Cardiac fibroblast (primary cell): ENCODE measurements around the gene TOPBP1.
"Not testable (repeated sequence)": the region's sequence is repeated elsewhere in the genome, so short reads cannot be mapped to it uniquely, and the experiment has no call there.

ENCODE experiments used
- DNase-seq, 2 donors: peaks; one replicate each; pipeline versions ENCODE4 v3.0.0 to v3.0.0-alpha.2; 2010; ENCODE audit warnings: low read depth in 2 of 2
- H3K4me3 ChIP-seq, 2 donors: replicated peaks in 1 of 2; 1 replicate in 1 of 2; 2 replicates in 1 of 2; pipeline ENCODE4 v1.5.1; 2011; ENCODE audit warnings: low read depth in 2 of 2, low read length in 2 of 2, mild to moderate bottlenecking in 2 of 2, moderate library complexity in 1 of 2
- CTCF ChIP-seq: IDR thresholded peaks from one replicate; pipeline ENCODE4 v1.5.1; 2011; ENCODE audit warnings: low read depth, mild to moderate bottlenecking, low read length, inconsistent platforms

The TOPBP1 gene

DNA sequence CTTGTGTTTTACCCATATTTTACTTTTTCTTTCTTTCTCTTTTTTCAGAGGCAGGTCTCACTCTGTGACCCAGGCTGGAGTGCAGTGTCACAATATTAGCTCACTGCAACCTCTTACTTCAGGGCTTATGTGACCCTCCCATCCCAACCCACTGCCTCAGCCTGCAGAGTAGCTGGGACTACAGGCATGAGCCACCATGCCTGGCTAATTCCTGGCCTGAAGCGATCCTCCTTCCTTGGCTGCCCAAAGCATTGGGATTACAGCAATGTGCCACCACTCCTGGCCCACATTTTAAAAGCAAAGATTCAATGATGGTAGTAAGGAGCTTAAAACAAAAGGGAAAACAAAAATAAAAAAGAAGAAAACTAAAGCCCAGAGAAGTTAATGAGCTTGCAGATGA is 99.4 kb downstream of the TOPBP1 start:
- TF ChIP-seq CTCF, result no peak
- DNase-seq, result no peak
- no peak overlapping the region for H3K4me3 ChIP-seq

GRCh38 chr3:133561679-133562078 is 100.1 kb downstream of the TOPBP1 start:
- no peak overlapping the region for H3K4me3 ChIP-seq
- TF ChIP-seq CTCF, result no peak
- DNase-seq, result no peak

- DNase-seq, H3K4me3 ChIP-seq: not testable (repeated sequence)
These were observed 110.2 kb downstream of the TOPBP1 start for GRCh38 chr3:133551589-133551988.
